Measurements from ENCODE around the gene TOE1.

TOE1 gene

GRCh38 chr1:45326627-45327623, 13.0 kb upstream of the TOE1 start, which contains the start of gene HPDL:
Gene HPDL, plus strand, starts transcription at chr1:45326895. Its CDS starts 254 bp downstream, at chr1:45327149.
- DNase-seq (ENCODE audit: low read depth in 2 of 2), result peak; percentile 68 to 71

- DNase-seq (ENCODE audit: low read depth in 2 of 2), result no peak
These were observed 12.1 kb upstream of the TOE1 start for GRCh38 chr1:45327644-45328515.

DNA sequence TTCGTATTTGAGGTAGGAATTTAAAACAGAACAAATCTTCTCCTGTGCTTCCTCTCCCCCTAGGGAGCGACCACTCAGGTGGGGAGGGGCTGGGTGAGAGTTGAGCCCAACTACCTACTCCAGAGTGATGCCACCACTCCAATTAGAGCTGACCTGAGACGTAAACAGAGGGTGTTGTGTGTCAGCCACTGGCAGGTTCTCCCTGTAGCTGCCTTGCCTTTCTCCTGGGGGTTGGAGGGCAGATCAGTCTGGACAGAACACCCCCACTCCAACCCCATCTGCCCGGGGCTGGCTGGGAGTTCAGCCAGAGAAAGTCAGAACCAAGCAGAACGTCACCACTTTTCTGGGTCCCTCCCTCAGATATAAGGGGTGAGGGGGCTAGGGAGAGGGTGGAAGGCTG, 11.3 kb upstream of the TOE1 start:
- no peak for DNase-seq (ENCODE audit: low read depth in 2 of 2)

DNA sequence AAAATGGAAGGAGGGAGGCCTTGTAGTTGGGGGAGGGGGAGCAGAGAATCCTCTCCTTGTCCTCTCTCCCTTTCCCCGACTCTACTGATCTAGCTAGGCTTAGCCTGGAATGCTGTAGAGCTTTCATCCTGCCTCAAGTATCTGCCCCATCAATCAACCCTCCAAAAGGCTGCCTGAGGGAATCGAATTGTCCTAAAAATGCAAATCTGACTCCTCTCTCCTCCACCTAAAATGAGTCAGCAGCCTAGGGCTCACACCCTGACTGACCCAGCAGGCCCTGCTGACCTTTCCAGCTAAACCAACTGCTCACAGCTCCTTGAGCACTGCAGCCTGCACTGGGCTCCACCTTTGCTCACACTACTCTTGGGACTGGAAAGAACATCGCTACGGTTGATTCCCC, 10.5 kb upstream of the TOE1 start:
- no peak for DNase-seq (ENCODE audit: low read depth in 2 of 2)

GRCh38 chr1:45331436-45332345, 8.3 kb upstream of the TOE1 start:
- DNase-seq (ENCODE audit: low read depth in 2 of 2), result no peak

- no peak for DNase-seq (ENCODE audit: low read depth in 2 of 2)
These were observed 7.6 kb upstream of the TOE1 start for GRCh38 chr1:45332346-45332720.

- no peak for DNase-seq (ENCODE audit: low read depth in 2 of 2)
These were observed 5.4 kb upstream of the TOE1 start for GRCh38 chr1:45334308-45335245.

- DNase-seq (ENCODE audit: low read depth in 2 of 2), result no peak
These were observed 4.1 kb upstream of the TOE1 start for GRCh38 chr1:45335855-45336324.

GRCh38 chr1:45337630-45338325, 2.2 kb upstream of the TOE1 start:
- no peak for DNase-seq (ENCODE audit: low read depth in 2 of 2)

DNA sequence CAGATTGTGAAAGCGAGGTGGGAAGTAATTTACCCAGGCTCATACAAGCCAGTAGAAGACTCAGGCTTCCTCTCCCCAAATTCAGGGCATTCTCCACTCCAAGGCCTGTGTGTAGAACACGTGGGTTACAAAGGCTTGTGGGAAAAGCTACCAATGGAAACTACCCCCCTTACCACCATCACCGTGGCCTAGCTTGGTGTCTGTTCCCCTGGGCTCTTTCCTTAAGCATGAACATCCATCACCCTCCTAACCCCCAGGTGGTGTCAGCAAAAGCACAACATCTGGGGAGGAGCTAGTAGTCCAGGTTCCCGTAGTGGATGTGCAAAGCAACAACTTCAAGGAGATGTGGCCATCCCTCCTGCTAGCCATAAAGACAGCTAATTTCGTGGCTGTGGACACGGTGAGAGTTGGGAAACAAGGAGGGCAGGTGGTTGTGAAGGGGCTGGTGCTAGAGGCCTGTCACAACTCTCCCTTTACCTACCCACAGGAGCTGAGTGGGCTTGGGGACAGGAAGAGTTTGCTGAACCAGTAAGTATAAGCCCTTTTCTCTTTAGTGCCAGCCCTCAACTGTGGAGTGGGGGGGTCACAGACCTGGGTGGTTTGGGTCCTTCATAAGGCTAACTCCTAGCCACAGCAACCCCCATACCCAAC, 971 bp downstream of the TOE1 start:
- DNase-seq (ENCODE audit: low read depth in 2 of 2), result no peak

GRCh38 chr1:45344499-45344898, 4.5 kb downstream of the TOE1 start:
- no peak for DNase-seq (ENCODE audit: low read depth in 2 of 2)

DNA sequence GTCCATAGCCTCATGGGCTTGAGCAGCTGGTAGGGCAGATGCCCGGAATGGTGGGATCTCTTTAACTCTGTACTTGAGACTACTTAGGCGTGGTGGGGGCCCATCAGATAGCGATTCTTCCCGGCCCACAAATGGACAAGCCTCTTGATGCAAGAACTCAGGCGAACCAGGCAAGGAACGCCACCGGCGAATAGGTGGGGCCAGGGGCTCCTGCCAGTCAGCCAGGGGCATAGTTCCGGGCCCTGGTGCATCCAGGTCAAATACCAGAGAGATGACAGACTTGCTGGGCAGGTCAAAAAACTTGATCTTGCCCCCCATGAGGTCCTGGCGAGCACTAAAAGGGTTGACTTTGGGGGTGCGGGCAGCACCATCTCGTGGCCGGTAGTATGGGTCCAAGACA, 5.0 kb downstream of the TOE1 start:
- DNase-seq (ENCODE audit: low read depth in 2 of 2), result no peak

GRCh38 chr1:45346473-45346872, 6.5 kb downstream of the TOE1 start:
- no peak for DNase-seq (ENCODE audit: low read depth in 2 of 2)

GRCh38 chr1:45348020-45348419, 8.1 kb downstream of the TOE1 start:
- DNase-seq (ENCODE audit: low read depth in 2 of 2), result no peak

GRCh38 chr1:45348609-45348965, 8.6 kb downstream of the TOE1 start:
- no peak for DNase-seq (ENCODE audit: low read depth in 2 of 2)

DNA sequence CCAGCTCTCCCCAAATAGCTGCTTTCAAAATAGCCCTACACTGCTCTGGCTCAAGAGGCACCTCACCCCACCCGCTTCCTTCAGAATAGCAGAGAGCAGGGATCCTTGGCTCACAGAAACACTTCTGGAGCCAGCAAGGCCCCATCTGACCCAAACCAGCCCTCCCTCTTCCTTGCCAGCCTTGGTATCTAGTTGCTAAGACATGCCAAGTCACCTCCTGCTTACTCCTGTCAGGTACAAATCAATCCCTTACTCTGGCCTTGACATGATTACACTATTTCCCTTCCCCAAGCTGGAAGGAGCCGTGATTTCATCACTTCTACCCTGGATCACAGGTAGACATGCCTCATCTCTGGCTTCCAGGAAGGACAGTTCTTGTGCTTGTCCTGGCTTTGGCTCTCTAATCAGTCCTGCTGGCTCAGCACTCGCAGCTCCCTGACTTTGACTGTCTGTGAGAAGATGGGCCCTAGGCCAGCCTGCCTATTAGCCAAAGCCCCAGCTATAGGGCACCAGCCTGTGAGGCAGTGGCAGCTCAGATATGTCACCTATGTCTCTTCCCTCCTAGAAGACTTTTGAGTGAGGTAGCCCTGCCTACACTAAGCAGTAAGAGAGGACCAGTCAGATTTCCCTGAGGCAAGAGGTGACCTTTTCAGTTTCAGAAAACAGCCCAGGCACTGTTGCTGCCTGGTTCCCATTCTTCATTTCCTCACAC, 9.2 kb downstream of the TOE1 start:
- DNase-seq (ENCODE audit: low read depth in 2 of 2), result no peak

GRCh38 chr1:45351508-45351907, 11.5 kb downstream of the TOE1 start:
- no peak for DNase-seq (ENCODE audit: low read depth in 2 of 2)

DNA sequence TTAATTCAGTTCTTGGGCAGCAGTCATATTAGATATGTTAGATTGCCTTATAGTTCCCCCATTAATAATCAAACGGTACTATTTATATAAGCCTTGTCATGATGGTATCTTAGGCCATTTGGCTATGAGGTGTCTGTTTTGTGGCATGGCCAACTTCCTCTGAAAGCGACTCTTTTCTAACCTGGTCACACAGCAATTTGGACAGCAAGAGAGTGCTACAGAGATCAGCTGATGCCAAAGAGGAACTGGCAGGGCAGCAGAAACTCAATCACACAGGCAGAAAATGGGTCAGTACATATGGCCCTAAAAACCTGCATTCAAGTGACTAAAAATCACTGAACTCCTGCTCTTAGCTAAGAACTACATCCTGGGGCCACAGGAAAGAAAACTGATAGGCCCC, 13.7 kb downstream of the TOE1 start:
- no peak for DNase-seq (ENCODE audit: low read depth in 2 of 2)

GRCh38 chr1:45354838-45355237, 14.9 kb downstream of the TOE1 start:
- DNase-seq (ENCODE audit: low read depth in 2 of 2), result no peak

Measured in stimulated activated CD4-positive, alpha-beta T cell treated with anti-CD3 and anti-CD28 coated beads, Interleukin-15, amount 100 ng/mL, for 48 hours (primary cell).